HL-60 (cell line): ENCODE measurements around the gene ARID5B.

ENCODE experiments used
- DNase-seq, 2 experiments: peaks; one replicate each; pipeline ENCODE4 v3.0.0-alpha.2; 2010 to 2020; ENCODE audit warnings: low read depth in 1 of 2, low spot score in 1 of 2
- H3K27ac ChIP-seq: fragments of 250-450 bp; sonication (Bioruptor Pico); replicated peaks from 2 replicates; pipeline ENCODE4 v1.5.1; 2020; ENCODE audit warnings: mild to moderate bottlenecking, moderate library complexity
- H3K27me3 ChIP-seq: fragments of 250-450 bp; sonication (Bioruptor Pico); 2 replicates; pipeline ENCODE4 v1.5.1; 2021; ENCODE audit warnings: mild to moderate bottlenecking, moderate library complexity; ENCODE audit not compliant: insufficient read depth, poor library complexity, severe bottlenecking
- H3K4me3 ChIP-seq: replicated peaks from 2 replicates; pipeline ENCODE4 v1.5.1; 2011; ENCODE audit warnings: mild to moderate bottlenecking, control low read depth, low read length; ENCODE audit not compliant: insufficient read depth
- GABPA ChIP-seq: IDR thresholded peaks from 2 replicates; pipeline ENCODE4 v1.6.1; 2012; ENCODE audit warnings: low read depth
- POLR2AphosphoS5 ChIP-seq: IDR thresholded peaks from 2 replicates; pipeline ENCODE4 v1.6.1; 2012; ENCODE audit warnings: low read depth
- SPI1 ChIP-seq: IDR thresholded peaks from 2 replicates; pipeline ENCODE4 v1.6.1; 2012; ENCODE audit warnings: low read depth, mild to moderate bottlenecking, borderline replicate concordance
- TF ChIP-seq, protein P1 (sequence below): IDR thresholded peaks from one replicate; pipeline ENCODE4 v1.5.1; 2011; ENCODE audit warnings: low read length, control low read depth, inconsistent platforms; ENCODE audit not compliant: insufficient read depth
- TF ChIP-seq, protein P2 (sequence below): IDR thresholded peaks from 2 replicates; pipeline ENCODE4 v1.6.1; 2012; ENCODE audit warnings: low read depth; ENCODE audit not compliant: insufficient replicate concordance

Gene ARID5B

DNA sequence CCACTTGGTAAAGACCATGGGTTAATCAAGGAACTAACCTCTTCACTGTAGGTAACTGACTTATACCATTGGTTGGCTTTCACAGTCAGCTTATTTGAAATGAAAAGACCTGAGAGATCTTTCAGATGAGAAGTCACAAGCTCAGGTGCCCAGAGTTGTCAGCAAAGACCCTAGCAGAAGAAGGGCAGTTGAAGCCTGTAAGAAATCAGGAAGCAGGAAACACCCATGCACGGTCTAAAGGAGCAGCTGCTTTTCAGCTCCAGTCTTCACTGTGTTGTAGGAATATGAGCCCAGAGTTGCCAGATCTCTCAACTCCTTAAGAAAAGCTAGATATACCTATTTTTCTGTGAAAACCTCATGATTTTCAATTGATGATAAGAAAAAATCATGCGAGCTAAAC is 130.0 kb downstream of the ARID5B start:
- Histone ChIP-seq H3K27ac (no peak overlapping the region), H3K4me3 (no peak overlapping the region), H3K27me3 (no peaks in the 10 kb centered on the region)
- TF ChIP-seq SPI1 (no peak), GABPA (no peak), POLR2AphosphoS5 (no peak)
- TF ChIP-seq, protein P1, sequence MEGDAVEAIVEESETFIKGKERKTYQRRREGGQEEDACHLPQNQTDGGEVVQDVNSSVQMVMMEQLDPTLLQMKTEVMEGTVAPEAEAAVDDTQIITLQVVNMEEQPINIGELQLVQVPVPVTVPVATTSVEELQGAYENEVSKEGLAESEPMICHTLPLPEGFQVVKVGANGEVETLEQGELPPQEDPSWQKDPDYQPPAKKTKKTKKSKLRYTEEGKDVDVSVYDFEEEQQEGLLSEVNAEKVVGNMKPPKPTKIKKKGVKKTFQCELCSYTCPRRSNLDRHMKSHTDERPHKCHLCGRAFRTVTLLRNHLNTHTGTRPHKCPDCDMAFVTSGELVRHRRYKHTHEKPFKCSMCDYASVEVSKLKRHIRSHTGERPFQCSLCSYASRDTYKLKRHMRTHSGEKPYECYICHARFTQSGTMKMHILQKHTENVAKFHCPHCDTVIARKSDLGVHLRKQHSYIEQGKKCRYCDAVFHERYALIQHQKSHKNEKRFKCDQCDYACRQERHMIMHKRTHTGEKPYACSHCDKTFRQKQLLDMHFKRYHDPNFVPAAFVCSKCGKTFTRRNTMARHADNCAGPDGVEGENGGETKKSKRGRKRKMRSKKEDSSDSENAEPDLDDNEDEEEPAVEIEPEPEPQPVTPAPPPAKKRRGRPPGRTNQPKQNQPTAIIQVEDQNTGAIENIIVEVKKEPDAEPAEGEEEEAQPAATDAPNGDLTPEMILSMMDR = no peak
- TF ChIP-seq, protein P2, sequence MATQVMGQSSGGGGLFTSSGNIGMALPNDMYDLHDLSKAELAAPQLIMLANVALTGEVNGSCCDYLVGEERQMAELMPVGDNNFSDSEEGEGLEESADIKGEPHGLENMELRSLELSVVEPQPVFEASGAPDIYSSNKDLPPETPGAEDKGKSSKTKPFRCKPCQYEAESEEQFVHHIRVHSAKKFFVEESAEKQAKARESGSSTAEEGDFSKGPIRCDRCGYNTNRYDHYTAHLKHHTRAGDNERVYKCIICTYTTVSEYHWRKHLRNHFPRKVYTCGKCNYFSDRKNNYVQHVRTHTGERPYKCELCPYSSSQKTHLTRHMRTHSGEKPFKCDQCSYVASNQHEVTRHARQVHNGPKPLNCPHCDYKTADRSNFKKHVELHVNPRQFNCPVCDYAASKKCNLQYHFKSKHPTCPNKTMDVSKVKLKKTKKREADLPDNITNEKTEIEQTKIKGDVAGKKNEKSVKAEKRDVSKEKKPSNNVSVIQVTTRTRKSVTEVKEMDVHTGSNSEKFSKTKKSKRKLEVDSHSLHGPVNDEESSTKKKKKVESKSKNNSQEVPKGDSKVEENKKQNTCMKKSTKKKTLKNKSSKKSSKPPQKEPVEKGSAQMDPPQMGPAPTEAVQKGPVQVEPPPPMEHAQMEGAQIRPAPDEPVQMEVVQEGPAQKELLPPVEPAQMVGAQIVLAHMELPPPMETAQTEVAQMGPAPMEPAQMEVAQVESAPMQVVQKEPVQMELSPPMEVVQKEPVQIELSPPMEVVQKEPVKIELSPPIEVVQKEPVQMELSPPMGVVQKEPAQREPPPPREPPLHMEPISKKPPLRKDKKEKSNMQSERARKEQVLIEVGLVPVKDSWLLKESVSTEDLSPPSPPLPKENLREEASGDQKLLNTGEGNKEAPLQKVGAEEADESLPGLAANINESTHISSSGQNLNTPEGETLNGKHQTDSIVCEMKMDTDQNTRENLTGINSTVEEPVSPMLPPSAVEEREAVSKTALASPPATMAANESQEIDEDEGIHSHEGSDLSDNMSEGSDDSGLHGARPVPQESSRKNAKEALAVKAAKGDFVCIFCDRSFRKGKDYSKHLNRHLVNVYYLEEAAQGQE = no peak
- DNase-seq = no peak

DNA sequence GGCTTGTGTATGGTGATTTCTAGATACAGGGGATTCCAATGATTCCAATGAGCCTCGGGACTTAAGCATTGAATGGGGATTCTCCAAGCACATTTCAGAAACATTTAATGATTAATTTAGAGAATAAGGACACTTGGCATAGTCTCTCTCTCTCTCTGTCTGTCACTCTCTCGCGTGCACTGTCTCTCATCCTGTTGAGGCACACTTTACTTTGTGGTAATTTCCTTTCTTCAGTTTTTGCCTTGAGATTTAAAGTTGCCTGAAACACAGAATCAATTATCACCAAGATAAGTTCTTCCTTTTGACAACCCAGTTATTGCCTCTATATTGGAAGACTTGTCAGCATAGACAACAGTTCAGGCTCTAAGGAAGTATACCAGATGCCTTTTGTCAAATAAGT is 131.6 kb downstream of the ARID5B start:
- Histone ChIP-seq H3K4me3 (no peak overlapping the region), H3K27ac (no peak overlapping the region), H3K27me3 (no peaks in the 10 kb centered on the region)
- TF ChIP-seq, protein P1 = no peak
- TF ChIP-seq POLR2AphosphoS5 (no peak), SPI1 (no peak), GABPA (no peak)
- TF ChIP-seq, protein P2 = no peak
- no peak for DNase-seq

DNA sequence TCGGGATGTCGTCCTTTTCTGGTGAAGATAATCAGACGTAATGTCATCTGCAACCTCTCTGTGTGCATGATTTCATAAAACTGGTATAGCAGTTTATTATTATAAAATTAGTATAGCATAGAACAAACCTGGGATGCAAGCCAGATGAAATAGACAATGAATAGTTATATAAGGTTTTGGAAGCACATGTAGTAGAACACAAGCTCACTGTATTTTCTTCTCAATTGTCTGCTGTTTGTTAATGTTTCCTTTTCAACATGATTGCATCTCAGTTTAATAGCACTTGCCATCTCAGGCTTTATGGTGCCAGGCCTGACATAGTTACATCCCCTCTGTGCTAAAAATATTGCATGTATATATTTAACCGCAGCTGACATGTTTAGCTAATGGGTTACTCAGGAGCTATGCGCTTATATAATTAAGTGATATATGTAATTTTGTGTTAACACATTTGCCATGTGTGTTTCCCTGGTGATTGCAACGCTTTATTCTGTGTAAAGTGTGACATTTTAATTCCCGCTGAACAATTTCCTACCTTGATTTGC is 132.7 kb downstream of the ARID5B start:
- no peak for DNase-seq
- no peak overlapping the region for H3K27ac ChIP-seq
- TF ChIP-seq GABPA (no peak), POLR2AphosphoS5 (no peak), SPI1 (no peak)
- TF ChIP-seq, protein P2 = no peak
- TF ChIP-seq, protein P1 = no peak
- no peak overlapping the region for H3K4me3 ChIP-seq
- no peaks in the 10 kb centered on the region for H3K27me3 ChIP-seq
